Natural killer cell treated with Interleukin-12 subunit alpha and Interleukin-12 subunit beta and Interleukin-15 and Interleukin-18, amount 100 ng/mL, for 72 hours (primary cell): ENCODE measurements around the gene ADAP1. TPM values are rescaled to one million over a fixed set of nuclear protein-coding genes. Genes with fewer than 3 reads are reported as not detected.
A peak's percentile ranks its signal among the peaks of the same experiment; 100 is the strongest.

Source experiments
- ATAC-seq, 2 donors: fragments of 150-1000 bp; cut with Tn5 transposase in 1 of 2; sonication (Bioruptor Pico), chemical (Tn5 transposase) in 1 of 2; 2 replicates each; pipeline ENCODE4 v1.10.0; 2021
- DNase-seq: peaks from one replicate; pipeline ENCODE4 v3.0.0; 2022; ENCODE audit warnings: low spot score
- H3K27ac Mint-ChIP-seq, 2 donors: 1 replicate in 1 of 2; 2 replicates in 1 of 2; pipeline ENCODE4 v1.8.0; 2022; ENCODE audit warnings: mixed read lengths in 2 of 2, mild to moderate bottlenecking in 1 of 2, moderate library complexity in 1 of 2
- H3K27me3 Mint-ChIP-seq, 2 donors: 1 replicate in 1 of 2; 2 replicates in 1 of 2; pipeline ENCODE4 v1.8.0; 2022; ENCODE audit warnings: mixed read lengths in 2 of 2
- H3K36me3 Mint-ChIP-seq: one replicate; pipeline ENCODE4 v1.8.0; 2022; ENCODE audit warnings: mixed read lengths
- H3K4me1 Mint-ChIP-seq, 2 donors: 1 replicate in 1 of 2; 2 replicates in 1 of 2; pipeline ENCODE4 v1.8.0; 2022; ENCODE audit warnings: low read depth in 2 of 2, mixed read lengths in 2 of 2, mild to moderate bottlenecking in 1 of 2
- H3K4me3 Mint-ChIP-seq: one replicate; pipeline ENCODE4 v1.8.0; 2022; ENCODE audit warnings: mixed read lengths
- H3K9me3 Mint-ChIP-seq: 2 replicates; pipeline ENCODE4 v1.8.0; 2022; ENCODE audit warnings: mixed read lengths
- total RNA-seq, 2 donors: library from RNA; stranded (reverse); gene quantifications; one replicate each; pipeline ENCODE4 v1.2.3, GENCODE V29; 2022

The ADAP1 gene
- total RNA-seq, 2 donors from 2014 or later, result 70.6 to 161 TPM

DNA sequence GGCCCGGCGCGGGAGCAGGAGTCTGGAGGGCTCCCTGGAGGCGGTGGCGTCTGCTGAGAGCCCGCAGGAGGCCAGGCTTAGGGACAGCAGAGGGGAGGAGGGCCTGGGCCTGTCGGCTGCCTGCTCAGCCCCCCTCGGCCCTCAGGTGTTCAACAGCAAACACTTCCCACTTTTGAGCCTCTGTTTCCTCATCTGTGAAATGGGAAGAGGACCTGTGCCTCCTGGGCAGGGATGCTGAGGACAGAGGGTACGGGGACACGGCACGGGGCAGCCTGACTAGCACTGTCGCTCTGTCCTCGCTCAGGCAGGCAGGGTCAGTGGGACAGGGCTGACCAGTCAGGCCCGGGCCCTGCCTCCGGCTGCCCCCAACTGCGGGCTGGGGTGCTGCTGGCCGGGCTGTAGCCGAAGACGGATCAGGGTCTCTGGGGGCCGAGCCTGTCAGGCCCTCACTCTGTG is 29.2 kb upstream of the ADAP1 start:
- no peak for DNase-seq
- H3K4me3 Mint-ChIP-seq, result no peak overlapping the region
- ATAC-seq, result no peak
- H3K4me1 Mint-ChIP-seq, result no peaks in the 10 kb centered on the region
- no peak overlapping the region for H3K27ac Mint-ChIP-seq
- H3K27me3 Mint-ChIP-seq, result no peaks in the 10 kb centered on the region
- H3K9me3 Mint-ChIP-seq, result no peaks in the 10 kb centered on the region
- no peaks in the 10 kb centered on the region for H3K36me3 Mint-ChIP-seq

DNA sequence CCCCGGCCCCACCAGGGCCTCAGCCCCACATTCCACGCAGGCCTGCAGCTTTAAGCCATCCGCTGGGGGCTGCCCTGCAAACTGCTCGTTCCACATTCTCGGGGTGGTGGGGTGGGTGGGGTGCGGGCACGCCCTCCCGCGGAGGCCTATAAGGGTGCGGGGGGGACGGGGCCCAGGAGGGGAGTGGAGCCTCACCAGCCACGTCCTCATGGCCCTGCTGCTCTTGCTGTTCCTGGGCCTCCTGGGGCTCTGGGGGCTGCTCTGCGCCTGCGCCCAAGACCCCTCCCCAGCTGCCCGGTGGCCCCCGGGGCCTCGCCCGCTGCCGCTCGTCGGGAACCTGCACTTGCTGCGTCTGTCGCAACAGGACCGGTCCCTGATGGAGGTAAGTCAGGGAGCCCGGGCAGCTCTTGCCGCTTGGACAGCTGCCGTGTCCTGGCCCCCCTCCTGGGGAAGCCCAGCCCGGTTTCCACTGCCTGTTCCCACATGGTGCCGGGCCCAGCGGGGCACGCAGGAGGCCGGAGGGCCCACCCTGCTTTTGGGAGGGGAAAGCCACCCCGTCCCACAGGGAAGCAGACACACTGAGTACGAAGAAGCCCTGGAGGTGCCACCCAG is 28.6 kb upstream of the ADAP1 start, which contains the start of gene CYP2W1:
Gene CYP2W1, plus strand, starts transcription at position 178 of the 612 bp plus-strand sequence. Its CDS starts 31 bp downstream, at position 209.
- no peaks in the 10 kb centered on the region for H3K4me1 Mint-ChIP-seq
- no peak for DNase-seq

DNA sequence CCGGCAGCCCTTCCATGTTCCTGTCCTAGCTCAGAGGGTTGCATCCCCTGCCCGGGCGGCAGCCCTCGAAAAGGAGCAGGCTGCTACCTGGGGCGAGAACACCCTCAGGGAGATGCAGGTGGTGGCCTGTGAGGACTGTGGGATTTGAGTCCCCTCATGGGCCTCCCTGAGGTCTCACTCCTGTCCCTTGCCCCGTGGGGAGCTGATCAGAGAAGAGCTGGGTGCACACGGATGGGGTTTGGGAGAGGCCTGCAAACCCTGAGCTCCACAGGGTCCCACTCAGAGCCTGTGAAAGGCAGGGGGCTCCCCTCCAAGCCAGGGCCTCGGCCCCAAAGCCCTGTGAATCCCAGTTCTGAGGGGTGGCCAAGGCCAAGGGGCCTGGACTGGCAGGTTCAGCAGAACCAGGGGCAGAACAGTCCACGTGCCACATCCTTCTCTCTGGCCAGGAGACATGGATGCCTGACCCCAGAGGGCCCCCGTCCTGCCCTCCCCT is 28.1 kb upstream of the ADAP1 start:
- Mint-ChIP-seq H3K9me3 (no peaks in the 10 kb centered on the region), H3K27ac (no peak overlapping the region), H3K36me3 (no peaks in the 10 kb centered on the region), H3K4me1 (no peaks in the 10 kb centered on the region), H3K4me3 (no peak overlapping the region), H3K27me3 (no peaks in the 10 kb centered on the region)
- DNase-seq (no peak), ATAC-seq (no peak)

More for the DNA sequence above, 28.6 kb upstream of the ADAP1 start, which contains the start of gene CYP2W1:
- H3K27ac Mint-ChIP-seq, result no peak within 1 kb of the TSS
- no peaks in the 10 kb centered on the region for H3K36me3 Mint-ChIP-seq
- no peak within 1 kb of the TSS for H3K4me3 Mint-ChIP-seq
- ATAC-seq, result no peak
- no peaks in the 10 kb centered on the region for H3K27me3 Mint-ChIP-seq
- H3K9me3 Mint-ChIP-seq, result no peaks in the 10 kb centered on the region

DNA sequence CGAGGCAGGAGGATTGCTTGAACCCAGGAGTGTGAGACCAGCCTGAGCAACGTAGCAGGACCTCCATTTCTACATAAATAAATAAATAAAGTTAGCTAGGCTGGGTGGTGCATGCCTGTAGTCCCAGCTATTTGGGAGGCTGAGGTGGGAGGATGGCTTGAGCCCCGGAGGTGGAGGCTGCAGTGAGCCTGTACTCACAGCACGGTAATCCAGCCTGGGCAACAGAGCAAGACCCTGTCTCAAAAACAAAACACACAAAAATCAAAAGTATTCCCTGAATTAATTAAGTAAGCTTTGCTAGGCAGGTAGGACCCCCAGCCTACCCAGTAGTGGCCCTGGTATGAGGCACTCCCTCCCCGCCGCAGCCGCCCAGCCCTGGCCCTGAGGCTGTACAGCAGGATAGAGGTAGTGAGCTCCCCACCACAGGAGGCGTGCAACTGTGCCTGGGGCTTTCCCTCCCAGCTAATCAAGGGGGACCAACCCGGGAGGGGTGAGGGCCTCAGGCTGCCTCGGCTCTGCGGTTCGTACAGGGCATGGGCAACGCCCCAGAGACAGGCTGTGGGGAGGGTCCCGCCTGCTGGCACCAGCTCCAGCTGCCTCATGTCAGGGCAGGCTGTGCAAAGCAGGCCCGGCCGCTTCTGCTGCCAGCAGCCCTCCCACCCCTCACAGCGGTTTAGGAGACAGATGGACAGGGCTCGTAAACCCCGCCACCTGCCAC is 27.5 kb upstream of the ADAP1 start:
- ATAC-seq (no peak), DNase-seq (no peak)
- H3K4me1 Mint-ChIP-seq, result no peaks in the 10 kb centered on the region
- H3K4me3 Mint-ChIP-seq, result no peak overlapping the region
- no peaks in the 10 kb centered on the region for H3K9me3 Mint-ChIP-seq
- no peaks in the 10 kb centered on the region for H3K27me3 Mint-ChIP-seq
- no peak overlapping the region for H3K27ac Mint-ChIP-seq
- H3K36me3 Mint-ChIP-seq, result no peaks in the 10 kb centered on the region

DNA sequence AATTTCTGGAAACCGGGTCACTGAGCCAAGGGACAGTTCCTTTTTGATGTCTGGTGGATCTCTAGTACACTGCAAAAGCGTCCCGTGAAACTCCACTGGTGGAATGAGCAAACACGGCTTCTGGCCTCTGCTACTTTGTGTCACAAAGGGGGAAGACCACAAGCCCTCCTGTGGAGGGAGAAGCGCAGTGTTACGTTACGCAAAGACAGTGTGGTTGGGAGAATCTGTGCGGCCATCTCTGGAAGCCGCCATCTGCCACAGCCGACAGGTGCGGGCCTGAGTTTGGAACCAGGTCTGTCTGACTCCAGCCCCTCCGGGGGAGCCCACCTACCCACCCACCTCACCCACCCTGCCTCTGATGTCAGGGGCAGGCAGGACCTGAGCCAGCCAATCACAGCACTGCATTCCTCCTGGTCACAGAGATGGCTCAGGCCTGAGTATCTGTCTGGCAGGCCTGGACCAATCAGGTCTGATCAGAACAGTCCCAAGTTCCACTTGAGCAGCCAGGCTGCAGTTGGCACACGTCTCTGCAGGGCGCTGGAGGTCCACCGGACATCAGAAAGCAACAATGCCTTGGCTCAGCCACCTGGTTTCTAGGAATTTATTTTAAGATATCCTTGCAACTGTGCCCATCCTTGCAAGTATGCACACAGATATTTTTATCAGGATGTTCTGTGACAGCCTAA is 25.5 kb upstream of the ADAP1 start:
- H3K36me3 Mint-ChIP-seq, result no peaks in the 10 kb centered on the region
- H3K27me3 Mint-ChIP-seq, result no peaks in the 10 kb centered on the region
- H3K4me3 Mint-ChIP-seq, result no peak overlapping the region

DNA sequence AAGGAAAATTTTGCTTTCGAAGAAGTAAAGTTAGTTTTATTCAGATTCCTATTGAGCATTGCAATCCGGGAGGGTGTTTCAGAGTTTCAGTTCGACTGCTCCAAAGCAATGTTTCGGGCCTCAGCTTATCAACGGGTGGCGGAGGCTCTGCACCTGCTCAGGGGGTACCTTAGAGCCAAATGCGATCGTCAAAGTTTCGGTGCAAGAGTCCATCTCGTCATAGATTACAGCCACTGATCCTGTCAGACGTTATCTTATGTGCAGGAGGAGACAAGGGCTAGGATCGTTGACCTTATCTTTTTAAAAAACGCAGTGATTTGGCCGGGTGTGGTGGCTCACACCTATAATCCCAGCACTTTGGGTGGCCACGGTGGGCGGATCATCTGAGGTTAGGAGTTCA is 24.7 kb upstream of the ADAP1 start:
- Mint-ChIP-seq H3K27ac (no peak overlapping the region), H3K27me3 (no peaks in the 10 kb centered on the region), H3K4me3 (no peak overlapping the region), H3K36me3 (no peaks in the 10 kb centered on the region), H3K4me1 (peaks cover 5% of the 10 kb centered on the region in 2 donors), H3K9me3 (no peaks in the 10 kb centered on the region)
- no peak for DNase-seq
- ATAC-seq, result no peak

More for the DNA sequence above, 25.5 kb upstream of the ADAP1 start:
- DNase-seq (no peak), ATAC-seq (no peak)
- H3K9me3 Mint-ChIP-seq, result no peaks in the 10 kb centered on the region
- H3K27ac Mint-ChIP-seq, result no peak overlapping the region
- H3K4me1 Mint-ChIP-seq, result no peaks in the 10 kb centered on the region

DNA sequence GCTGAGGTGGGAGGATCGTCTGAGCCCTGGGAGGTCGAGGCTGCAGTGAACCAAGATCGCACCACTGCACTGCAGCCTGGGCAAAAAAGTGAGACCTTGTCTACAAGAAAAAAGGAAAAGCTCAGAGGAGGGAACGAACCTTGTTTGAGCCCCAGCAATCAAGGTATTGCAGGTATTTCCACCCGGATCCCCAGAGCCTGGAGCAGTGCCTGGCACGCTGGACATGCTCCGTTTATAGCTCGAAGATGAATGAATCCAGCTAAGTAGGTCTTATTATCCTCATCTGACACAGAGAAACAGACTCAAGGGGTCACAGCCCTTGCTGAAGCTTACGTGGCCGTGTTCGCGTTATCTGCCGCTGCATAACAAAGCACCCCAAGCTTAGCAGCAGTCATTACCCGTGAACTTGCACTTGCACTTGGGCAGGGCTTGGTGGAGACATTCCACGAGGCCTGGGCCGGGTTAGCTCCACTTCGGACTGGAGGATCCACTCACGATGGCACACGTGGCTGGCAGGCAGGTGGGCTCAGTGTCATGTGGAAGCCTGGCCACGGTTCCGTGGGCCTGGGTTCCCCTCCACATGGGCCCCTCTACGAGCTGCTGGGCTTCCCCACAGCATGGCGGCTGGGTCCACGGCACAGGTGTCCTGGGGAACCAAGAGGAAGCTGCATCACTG is 24.1 kb upstream of the ADAP1 start:
- H3K4me3 Mint-ChIP-seq, result no peak overlapping the region
- no peaks in the 10 kb centered on the region for H3K27me3 Mint-ChIP-seq
- H3K9me3 Mint-ChIP-seq, result no peaks in the 10 kb centered on the region
- H3K27ac Mint-ChIP-seq, result no peak overlapping the region
- H3K36me3 Mint-ChIP-seq, result no peaks in the 10 kb centered on the region
- DNase-seq, result no peak
- H3K4me1 Mint-ChIP-seq, result peaks cover 5% of the 10 kb centered on the region in 2 donors
- no peak for ATAC-seq

DNA sequence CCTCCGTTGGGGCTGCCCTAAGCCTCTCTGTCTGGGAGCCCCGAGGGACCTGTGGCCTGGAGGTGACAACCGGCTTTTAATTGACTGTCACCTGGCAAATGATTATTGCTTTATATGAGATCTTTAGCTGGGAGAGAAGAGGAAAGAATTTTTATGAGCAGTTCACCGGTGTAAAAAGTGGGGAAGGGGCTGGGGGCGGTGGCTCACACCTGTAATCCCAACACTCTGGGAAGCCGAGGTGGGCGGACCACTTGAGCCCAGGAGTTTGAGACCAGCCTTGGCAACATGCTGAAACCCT is 23.5 kb upstream of the ADAP1 start:
- Mint-ChIP-seq H3K36me3 (no peaks in the 10 kb centered on the region), H3K4me3 (no peak overlapping the region), H3K27ac (no peak overlapping the region), H3K4me1 (peaks cover 5% of the 10 kb centered on the region in 2 donors), H3K9me3 (no peaks in the 10 kb centered on the region), H3K27me3 (no peaks in the 10 kb centered on the region)
- DNase-seq, result no peak
- ATAC-seq, result no peak

DNA sequence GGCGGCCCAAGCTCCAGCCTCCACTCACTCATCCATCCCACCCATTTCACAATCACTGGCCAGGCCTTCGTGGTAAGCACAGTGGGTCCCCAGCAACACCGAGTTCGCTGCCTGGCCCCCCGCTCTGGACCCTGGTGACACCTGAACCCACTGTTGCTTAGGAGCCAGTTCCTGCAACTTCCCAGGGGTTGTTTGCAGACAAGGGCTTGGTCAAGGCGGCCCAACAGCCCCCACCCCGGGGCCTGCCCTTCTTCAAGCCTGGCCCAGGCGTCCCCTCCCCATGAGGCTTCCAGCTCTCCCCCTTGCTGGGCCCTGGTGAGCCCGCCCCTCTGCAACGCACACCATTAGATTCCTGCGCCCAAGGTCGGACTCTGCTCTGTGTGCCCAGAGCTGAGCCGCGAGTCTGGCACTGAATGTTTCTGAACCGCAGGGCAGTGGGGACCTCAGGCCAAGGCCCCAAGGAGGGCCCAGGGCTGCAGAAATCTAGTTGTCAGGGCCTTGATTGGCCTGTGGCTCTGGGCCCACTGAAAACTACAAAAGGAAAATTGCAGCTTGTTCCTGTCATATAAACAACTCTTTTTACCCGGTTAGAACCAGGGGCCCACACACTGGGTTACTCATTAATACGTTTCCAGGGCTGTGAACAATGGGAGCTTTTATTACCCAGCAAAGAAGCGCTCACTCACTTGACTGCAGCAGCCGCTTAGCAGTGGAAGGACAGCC is 23.0 kb upstream of the ADAP1 start:
- DNase-seq, result no peak
- H3K9me3 Mint-ChIP-seq, result no peaks in the 10 kb centered on the region
- ATAC-seq, result no peak
- no peaks in the 10 kb centered on the region for H3K36me3 Mint-ChIP-seq
- H3K4me3 Mint-ChIP-seq, result no peak overlapping the region
- no peaks in the 10 kb centered on the region for H3K27me3 Mint-ChIP-seq
- H3K4me1 Mint-ChIP-seq, result peaks cover 5 to 8% of the 10 kb centered on the region in 2 donors
- H3K27ac Mint-ChIP-seq, result no peak overlapping the region

DNA sequence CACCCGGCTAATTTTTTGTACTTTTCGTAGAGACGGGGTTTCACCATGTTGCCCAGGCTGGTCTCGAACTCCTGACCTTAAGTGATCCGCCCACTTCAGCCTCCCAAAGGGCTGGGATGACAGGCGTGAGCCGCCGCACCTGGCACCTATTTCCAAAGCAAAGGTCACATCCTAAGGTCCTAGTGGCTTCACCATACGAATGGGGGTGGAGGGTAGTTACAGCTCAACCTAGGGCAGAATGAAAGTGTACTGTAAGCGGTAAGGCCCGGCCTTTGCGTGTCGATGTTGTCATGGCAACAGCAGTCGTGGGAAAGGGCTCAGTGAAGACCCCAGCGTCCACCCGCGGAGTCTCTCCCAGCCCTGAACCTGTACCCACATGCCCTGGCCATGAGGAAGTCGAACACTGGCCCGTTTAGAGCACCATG is 22.4 kb upstream of the ADAP1 start:
- Mint-ChIP-seq H3K36me3 (no peaks in the 10 kb centered on the region), H3K4me3 (no peak overlapping the region), H3K4me1 (peaks cover 9 to 12% of the 10 kb centered on the region in 2 donors), H3K27ac (peak overlapping the region in 1 of 2 donors; percentile 26), H3K9me3 (no peaks in the 10 kb centered on the region), H3K27me3 (no peaks in the 10 kb centered on the region)
- no peak for DNase-seq
- ATAC-seq, result no peak

DNA sequence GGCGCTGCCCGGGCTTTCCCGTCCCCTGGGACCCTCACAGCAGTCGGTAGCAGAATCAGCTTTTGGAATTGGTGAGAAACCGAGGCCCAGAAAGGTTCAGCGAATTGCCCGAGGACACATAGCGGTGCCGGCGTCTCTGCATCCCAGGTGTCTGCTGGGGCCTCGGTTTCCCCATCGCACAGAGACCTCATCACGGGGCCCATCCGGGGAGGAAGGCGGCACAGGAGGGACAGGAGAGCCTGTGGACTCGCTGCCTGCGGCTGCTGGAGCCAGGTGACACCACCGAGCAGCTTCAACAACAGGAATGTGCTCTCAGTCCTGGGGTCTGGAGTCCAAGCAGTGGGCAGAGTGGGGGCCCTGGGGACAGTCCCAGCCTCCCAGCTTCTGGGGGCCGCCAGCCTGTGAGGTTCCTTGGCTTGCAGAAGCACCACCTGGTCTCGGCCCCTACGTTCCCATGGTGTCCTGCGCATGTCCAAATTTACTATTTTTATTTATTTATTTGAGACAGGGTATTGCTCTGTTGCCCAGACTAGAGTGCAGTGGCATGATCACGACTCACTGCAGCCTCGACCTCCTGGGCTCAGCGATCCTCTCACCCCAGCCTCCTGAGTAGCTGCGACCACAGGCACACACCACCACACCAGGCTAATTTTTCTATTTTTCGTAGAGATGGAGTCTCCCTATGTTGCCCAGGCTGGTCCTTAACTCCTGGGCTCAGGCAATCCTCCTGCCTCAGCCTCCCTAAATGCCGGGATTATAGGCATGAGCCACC is 21.4 kb upstream of the ADAP1 start:
- H3K9me3 Mint-ChIP-seq, result no peaks in the 10 kb centered on the region
- peak overlapping the region; percentile 81 to 93 for H3K27ac Mint-ChIP-seq
- H3K4me1 Mint-ChIP-seq, result peaks cover 15 to 18% of the 10 kb centered on the region in 2 donors
- no peaks in the 10 kb centered on the region for H3K27me3 Mint-ChIP-seq
- DNase-seq, result no peak
- peak overlapping the region; percentile 95 for H3K4me3 Mint-ChIP-seq
- ATAC-seq, result no peak
- peaks cover 5% of the 10 kb centered on the region for H3K36me3 Mint-ChIP-seq

DNA sequence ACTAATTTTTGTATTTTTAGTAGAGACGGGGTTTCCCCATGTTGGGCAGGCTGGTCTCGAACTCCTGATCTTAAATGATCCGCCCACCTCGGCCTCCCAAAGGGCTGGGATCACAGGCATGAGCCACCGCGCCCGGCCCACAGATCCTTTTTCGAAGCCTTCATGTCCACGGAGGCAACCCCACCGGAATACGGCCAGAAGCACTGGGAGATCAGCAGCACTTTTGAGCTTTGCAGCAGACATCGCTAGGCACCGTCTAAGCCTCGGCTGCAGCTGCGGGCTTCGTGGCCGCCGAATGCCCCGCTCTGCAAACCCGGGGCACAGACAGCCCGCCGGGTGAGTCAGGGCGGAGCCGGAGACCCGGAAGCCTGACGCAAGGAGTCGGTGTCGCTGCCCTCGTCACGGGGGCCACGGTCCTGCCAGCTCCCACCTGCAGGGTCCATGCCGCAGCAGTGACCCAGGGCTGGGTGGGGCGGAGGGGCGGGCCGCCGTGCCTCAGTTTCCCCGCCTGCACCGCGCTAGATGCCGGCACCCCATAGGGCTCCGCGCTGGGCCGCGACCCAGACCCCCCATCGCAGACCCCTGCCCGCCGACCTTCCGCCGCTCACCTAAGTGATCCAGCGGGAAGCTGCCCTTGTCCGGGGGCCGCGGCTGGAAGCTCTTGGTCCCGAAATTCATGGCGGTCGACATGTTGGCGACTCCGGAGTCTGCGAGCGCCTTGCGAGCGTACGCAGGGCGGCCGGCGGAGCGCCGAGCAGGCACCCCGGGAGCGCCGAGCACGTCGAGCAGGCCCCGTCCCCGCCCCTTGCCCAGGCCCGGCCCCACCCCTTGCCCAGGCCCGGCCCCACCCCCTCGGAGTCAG is 20.6 kb upstream of the ADAP1 start, which contains the start of gene COX19:
Gene COX19, minus strand, starts transcription at position 730 of the 862 bp plus-strand sequence. Its CDS starts 40 bp downstream, at position 690.
- peak; percentile 96 to 98 for ATAC-seq
- peaks cover 17 to 19% of the 10 kb centered on the region in 2 donors for H3K4me1 Mint-ChIP-seq
- H3K4me3 Mint-ChIP-seq, result peak within 1 kb of the TSS; percentile 95
- peak within 1 kb of the TSS; percentile 81 to 93 for H3K27ac Mint-ChIP-seq
- H3K27me3 Mint-ChIP-seq, result no peaks in the 10 kb centered on the region
- peaks cover 6% of the 10 kb centered on the region for H3K36me3 Mint-ChIP-seq
- DNase-seq, result peak; percentile 95
- H3K9me3 Mint-ChIP-seq, result no peaks in the 10 kb centered on the region
